Sciatic nerve (tissue), 2 donors: ENCODE measurements around the gene BBS12. TPM values are rescaled to one million over a fixed set of nuclear protein-coding genes. Genes with fewer than 3 reads are reported as not detected.
A peak's percentile ranks its signal among the peaks of the same experiment; 100 is the strongest.

Experiments used
- ATAC-seq: fragments of 200-7000 bp; cut with Tn5 transposase; one replicate; pipeline ENCODE4 v1.9.1; 2020; ENCODE audit warnings: mild to moderate bottlenecking, moderate library complexity
- DNase-seq: peaks from one replicate; pipeline ENCODE4 v3.0.0-alpha.2; 2020; ENCODE audit warnings: low spot score
- intact Hi-C: fragments of 100-400 bp; cut with DNase I; formaldehyde crosslinking; loops from one replicate; pipeline ENCODE4 v1.14.2; 2022
- total RNA-seq: library from RNA; stranded (reverse); fragmentation: NEBNext Ultra II Directional; extraction: Animal tissue kit (Norgen Biotek cat#: 25700); gene quantifications from one replicate; pipeline ENCODE4 v1.2.1, GENCODE V29; 2021
- donor health status: DM: no; HTN: no; CAD: no.
- donor health status: DM: no; HTN: no; CAD: no.

The BBS12 gene
- total RNA-seq, 1 donor from 2014 or later, result 4.2 TPM

DNA sequence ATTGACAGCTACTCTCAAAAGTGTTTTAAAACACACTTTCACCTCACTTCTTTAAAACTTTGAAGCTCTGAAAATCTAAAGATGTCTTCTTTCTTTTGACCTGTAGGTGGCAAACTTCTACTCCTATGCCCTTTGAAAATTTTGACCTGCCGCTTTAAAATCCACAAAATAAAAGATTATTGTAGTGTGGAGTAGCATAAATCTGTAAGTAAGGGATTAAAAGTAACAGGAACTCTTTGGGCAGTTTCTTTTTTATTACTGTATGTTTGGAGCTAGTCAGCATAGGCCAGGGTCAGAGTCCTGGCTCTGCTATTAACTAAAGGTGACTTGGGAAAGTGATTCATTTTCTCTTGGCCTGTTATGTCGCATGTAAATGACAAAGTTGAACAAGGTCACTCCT lies 25.5 kb downstream of the BBS12 start:
- intact Hi-C loops, result loop anchor here (10.0 kb wide), 1 partner anchor 167 kb away; the partner anchor contains the start of gene NUDT6
- DNase-seq (no peak), ATAC-seq (peak; percentile 51)

DNA sequence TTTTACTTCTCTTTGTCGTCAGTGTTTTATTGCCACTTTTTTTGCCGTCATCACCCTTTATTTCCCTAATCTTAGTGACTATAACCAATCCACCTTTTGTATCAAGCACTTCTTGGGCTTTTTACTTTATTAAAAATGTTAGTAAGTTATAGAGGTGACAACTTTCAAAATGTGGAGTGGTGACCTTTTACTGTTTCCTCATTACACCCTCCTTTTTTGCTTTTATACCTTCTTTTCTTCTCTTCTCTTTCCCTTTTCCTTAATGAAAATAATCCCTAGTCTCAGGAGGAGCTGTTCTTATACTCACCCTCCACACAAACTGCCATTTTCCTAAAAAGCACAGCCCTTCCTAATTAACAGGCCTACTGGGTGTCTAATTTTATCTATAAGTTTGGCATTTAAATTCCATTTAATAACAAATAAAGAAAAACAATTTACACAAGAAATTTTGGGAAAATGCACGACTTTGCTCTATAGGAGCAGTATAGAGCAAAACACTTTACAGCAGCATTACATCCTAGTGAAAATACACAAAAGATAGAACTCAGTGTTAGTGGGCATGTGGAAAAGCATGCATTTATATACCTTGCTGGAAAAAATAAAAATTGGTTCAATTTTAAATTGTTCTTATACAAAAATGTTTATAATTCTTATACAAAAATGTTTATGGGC lies 27.3 kb downstream of the BBS12 start:
- DNase-seq (no peak), ATAC-seq (no peak)
- intact Hi-C loops, result loop anchor here (10.0 kb wide), 1 partner anchor 165 kb away; the partner anchor contains the start of gene NUDT6

DNA sequence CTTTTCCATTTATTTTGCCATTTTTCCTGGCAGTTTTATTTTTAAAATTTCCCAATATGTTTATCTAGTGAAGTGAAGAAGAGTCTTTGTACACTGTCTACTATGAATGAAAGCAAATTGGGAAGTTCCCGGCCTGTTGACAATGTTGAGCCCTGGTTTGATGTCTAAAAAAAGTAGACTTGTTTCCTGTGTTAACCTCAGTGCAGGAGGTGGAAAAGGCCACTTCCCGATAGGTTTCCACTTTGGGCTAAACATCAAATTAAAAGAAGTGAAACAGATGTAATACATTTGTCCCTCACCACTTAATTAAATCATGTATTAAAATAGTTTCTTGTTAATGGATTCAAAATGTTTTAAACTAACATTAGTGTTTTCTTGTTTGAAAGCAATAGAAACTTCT lies 30.0 kb downstream of the BBS12 start:
- ATAC-seq (peak; percentile 86), DNase-seq (no peak)
- intact Hi-C loops, result no loop called here

DNA sequence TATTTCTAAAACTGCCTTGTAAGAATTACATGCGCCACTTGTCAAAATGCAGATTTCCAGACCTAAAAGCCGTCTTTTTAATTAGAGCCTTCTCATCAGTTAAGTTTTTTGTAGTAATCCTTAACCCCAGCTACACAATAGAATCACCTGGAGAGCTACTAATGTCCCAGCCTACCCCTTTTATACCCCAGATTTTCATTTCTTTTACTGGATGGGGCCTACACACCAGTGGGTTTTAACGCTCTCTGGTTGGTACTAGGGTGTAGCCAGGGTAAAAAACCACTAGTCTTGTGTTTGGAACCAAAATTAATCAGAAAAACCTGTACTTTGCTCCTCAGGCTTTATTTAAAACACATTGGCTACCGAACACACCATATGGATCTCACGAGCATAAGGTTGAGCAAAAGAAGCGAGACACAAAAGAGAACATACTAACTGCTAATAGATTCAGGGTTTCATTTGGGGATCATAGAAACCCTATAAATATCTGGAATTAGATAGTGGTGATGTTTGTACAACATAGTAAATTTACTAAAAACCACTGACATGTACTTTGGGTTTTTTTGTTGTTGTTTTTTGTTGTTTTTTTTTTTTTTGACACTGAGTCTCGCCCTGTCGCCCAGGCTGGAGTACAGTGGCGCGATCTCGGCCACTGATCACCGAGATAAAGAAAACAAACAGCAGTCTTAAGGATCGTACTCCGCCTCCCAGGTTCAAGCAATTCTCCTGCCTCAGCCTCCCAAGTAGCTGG lies 30.6 kb downstream of the BBS12 start:
- no peak for DNase-seq
- intact Hi-C loops, result no loop called here
- ATAC-seq, result peak; percentile 30

DNA sequence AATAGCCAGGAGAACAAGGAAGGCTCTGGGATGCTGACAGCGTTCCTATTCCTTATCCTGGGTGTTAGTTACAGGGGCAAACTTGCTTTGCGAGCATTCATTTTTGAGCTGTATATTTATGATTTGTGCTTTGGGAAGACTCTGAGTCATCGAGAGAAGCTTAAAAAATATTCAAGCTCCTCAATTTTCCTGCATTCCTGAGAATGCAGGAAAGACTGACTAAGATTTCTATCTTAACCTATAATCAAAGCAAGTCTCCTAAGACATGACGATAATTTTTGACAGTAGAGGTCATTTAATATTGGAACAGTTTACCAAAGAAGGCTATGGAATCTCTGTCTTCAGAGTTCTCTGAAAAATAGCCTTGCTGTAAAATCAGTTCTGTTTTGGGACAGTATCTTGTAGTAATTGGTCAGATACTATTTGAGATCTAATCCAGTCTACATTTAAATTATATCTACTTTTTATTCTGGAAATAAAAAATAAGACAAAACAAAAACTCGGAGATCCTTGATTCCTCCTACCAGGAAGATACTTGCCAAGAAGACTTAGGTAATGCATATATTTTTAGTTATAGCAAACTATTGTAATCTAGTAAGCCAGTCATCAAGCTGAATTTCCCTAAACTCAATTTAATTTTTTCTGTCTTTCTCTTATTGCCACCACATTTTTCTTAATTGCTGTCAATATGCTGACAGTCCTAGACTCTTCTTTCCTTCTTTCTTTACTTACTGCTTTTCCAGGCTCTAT lies 31.7 kb downstream of the BBS12 start:
- intact Hi-C loops, result no loop called here
- ATAC-seq (no peak), DNase-seq (no peak)

DNA sequence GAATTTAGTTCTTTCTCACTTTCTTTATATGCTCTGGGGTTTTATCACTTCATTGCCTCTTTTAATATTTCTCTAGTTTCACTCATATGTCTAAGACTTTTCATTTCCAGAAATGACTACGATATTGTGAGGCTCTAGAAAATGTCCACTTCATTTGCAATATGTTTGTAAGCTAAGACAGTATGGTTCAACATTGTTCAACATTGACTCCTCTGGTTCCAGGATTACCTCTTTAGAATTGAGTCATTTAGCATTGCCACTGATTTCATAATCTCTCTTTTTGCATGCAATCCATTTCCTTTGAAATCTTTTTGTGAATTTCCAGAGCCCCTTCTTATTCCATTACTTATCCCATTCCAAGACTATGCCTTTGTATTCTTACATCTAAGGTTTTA lies 32.3 kb downstream of the BBS12 start:
- no peak for ATAC-seq
- no peak for DNase-seq
- intact Hi-C loops, result no loop called here

DNA sequence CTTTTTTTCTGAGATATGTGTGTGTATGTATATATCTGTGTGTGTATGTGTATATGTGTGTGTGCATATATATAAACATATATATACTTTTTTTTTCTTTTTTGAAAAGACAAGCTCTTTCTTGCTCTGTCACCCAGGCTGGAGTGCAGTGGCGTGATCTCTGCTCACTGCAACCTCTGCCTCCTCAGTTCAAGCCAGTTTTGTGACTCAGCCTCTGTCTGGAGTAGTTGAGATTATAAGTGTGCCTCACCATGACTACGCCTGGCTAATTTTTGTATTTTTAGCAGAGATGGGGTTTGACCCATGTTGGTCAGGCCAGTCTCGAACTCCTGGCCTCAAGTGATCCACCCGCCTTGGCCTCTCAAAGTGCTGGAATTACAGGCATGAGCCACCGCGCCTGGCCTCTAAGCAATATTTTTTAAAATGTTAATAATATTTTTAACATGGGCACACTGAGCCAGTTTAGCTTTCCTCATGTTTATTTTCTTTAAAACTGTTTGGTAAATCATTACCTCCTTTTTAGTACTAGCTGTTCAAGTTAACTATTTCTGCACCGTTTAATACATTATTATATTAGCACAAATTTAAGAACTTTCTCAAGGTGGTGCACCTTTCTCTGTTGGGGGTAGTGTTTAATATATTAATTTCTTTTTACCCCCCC lies 33.3 kb downstream of the BBS12 start:
- DNase-seq (no peak), ATAC-seq (no peak)
- intact Hi-C loops, result no loop called here

DNA sequence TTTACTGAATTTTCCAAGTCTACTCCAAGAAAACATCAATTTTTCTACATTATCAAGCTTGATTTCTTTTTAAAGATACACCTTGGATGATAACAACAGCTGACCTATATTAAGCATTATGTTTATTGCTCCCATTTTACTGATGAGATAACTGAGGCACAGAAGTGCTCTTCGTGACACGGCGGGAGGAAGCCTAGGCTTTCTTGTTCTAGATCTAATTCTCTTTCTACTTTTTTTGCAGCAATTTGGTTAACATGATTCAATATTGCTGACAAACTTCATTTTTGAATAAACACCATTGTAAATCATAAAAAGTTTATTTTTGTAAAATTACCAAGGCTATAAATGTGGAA lies 33.8 kb downstream of the BBS12 start:
- DNase-seq (no peak), ATAC-seq (no peak)
- intact Hi-C loops, result no loop called here

DNA sequence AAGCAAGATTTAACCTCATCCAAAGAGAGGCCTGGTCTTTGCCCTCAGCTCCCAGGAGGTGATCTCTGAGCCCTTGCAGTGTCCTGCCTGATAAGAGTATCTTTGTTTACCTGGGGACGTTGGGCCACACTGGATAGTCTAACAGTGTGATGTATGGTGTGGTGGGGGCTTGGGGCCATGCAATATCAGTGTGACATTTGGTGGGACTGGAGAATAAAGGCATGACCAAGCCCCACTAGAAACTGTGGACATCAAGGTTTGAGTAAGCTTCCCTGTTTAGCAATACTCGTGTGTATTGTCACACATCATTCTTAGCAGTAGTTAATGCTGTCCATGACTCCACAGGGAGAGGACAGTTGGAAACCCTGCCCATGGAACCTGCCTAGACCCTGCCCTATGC lies 34.4 kb downstream of the BBS12 start:
- intact Hi-C loops, result no loop called here
- no peak for ATAC-seq
- DNase-seq, result no peak

DNA sequence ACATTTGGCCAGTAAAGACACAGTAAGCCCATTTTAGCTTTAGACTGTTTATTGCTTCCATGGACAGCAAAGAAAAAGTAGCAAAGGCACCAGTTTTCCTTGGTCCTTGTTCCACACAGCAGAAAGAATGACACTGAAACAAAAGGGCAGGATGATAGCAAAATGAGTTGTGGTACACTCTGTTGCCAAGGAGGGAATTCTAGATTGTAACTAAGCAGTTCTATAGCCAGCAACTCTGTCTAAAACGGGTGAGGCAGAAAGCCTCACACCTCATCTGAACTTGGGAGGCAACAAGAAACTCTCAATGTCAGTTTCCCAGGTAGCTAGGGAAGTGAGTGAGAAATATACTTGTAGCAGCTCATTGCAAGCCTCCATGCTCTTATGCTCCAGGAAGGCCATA lies 39.2 kb downstream of the BBS12 start:
- intact Hi-C loops, result no loop called here
- no peak for ATAC-seq
- no peak for DNase-seq

DNA sequence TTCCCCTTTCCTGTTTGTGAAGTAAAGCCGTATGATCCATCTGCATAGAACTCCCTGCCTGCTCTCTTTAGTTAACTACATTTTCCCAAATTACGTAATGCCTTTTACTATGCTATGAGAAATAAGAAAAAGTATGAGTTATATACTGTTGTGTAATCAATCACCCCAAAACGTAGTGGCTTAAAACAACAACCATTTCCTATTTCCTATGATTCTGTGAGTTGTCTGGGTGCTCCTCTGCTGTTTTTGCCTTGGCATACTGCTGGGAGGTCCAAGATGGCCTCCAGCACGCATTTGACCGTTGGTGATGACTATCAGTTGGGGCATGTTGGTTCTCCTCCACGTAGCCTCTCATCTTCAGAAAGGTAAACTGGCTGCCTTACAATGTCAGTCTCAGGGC lies 39.8 kb downstream of the BBS12 start:
- ATAC-seq (no peak), DNase-seq (no peak)
- intact Hi-C loops, result no loop called here

DNA sequence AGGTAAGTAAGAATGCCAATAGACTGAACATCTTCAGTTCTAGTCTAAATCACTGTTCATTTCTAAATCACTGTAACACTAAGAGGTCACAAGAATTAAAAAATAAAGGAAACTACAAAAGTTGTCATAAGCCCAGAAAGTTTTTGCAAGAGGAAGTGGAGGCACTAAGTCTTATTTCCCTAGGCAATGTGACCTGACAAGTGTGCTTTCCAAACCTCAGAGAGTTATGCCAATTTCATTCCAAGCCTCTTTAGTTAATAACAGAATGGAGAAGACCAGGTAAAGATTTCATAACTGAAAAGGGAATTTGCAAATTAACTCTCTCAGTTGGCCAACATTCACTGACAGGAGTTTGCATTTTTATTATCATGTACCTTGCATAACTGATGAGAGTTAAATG lies 40.5 kb downstream of the BBS12 start:
- intact Hi-C loops, result no loop called here
- ATAC-seq (no peak), DNase-seq (no peak)

DNA sequence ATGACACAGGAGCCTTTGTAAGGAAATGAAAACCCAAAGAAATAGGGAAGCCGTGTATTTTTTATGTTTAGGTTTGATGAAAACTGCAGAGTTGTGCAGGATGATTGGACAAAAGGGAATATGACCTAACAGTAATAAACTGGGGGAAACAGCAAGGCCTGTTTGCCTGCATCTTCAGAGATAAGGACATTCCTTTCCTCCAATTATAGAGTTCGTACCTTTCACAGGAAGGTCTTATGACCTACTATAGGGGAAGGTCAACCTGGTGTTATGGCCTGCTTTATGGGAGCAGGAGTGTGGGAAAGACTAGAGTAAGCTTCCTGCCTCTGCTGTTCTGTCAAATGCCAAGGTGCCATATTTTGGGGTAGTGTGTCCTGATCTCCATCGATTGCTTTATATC lies 42.5 kb downstream of the BBS12 start:
- DNase-seq (no peak), ATAC-seq (no peak)
- intact Hi-C loops, result no loop called here

DNA sequence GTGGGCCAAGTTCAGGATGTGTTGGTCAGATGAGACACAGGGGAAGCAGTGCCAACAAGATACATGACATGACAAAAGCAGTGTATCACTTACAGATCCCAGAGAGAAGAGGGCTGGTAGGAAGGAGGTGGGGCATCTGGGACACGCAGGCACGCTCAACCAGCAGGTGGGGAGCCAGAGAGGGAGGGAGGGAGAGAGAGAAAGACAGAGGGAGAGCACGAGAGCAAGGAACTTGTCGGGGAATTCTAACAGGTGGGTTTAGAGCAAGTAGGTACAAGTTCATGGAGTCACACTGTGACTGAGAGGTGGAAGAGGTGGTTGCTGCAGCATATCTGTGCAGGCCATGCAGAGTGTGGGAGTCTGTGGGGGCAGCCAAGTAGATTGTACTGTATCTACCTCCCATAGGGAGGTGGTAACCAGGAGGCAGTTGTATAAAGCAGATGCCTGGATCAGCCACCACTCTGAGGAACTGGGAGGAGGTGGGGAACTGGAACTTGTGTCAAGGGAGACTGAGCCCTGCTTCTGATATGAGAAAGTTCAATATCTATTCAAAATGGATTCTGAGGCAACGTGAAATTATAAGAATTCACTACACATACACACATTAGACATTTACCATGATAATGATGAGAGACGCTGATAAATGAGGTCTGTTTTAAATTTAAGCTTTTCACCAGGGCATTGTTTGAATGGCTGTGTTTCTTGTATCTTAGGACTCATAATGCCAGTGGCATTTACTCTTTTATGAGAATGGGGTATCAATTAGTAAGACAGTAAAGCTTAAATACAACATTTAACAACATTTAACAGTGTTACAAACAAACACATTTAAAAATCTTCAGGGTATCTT lies 43.7 kb downstream of the BBS12 start:
- DNase-seq (no peak), ATAC-seq (no peak)
- intact Hi-C loops, result no loop called here

DNA sequence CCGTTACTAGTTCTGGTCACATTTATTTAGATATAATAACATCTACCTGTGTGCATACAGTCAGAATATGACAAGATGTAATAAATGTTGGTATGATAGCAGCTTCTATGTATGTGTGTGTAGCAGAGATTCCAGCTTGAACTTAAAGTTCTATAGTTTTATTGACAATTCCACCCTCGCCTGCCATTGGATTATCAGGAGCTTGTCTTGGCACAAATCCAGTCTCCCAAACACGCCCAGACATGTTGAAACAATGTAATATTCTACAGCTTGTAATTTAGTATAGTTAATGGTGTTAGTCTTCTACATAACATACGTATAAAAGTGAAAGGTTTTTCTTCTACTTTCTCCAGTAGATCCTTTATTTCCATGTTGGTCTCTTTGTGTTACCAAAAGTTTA lies 44.4 kb downstream of the BBS12 start:
- intact Hi-C loops, result no loop called here
- DNase-seq, result no peak
- no peak for ATAC-seq

DNA sequence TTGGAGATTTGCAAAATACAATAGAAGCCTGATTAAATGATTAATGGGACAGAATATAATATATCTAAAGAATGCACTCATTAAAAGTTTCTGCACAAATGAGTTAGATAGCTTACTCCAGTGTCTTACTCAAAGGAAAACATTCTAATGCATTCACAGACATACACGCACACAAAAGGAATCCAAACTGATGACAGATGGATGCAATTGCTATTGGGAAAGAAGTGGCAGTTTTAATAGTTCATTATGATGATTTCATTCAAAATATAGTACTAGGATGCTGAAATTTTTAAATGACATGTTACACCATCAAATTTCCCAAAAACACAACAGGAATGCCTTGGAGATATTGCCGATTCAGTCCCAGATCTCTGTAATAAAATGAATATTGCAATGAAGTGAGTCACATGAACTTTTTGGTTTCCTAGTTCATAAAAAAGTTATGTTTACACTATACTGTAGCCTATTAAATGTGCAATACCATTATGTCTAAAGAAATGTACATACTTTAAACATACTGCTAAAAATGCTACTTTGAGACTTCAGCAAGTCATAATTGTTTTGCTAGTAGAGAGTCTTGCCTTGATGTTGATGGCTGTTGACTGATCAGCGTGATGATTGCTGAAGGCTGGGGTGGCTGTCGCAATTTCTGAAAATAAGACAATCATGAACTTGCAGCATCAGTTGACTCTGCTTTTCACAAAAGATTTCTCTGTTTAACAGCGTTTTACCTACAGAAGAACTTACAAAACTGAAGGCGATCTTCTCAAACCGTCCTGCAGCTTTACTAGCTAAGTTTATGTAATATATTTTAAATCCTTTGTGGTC lies 45.6 kb downstream of the BBS12 start:
- DNase-seq, result no peak
- no peak for ATAC-seq
- intact Hi-C loops, result no loop called here

DNA sequence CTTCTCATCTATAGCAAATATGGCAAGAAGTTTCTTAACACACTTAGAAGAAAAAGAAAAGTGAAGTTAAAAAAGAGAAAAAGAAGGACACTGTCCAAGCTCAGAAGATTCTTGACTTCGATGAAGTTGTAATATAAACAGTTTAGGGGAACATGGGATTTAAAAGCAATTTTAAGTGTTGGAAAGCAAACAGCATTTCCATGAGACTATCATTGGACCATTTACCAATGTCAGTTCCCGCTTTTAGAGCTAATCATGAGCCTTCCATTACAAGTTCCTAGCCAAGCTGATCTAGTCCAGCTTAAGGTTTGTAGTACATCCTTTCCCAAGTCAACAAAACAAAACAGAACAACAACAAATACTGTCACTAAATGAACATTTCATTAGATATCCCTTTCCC lies 49.0 kb downstream of the BBS12 start:
- DNase-seq (no peak), ATAC-seq (no peak)
- intact Hi-C loops, result no loop called here
